ENCODE measurements around the gene DDX10. TPM values are rescaled to one million over a fixed set of nuclear protein-coding genes. Genes with fewer than 3 reads are reported as not detected.
"Not testable (repeated sequence)": the region's sequence is repeated elsewhere in the genome, so short reads cannot be mapped to it uniquely, and the experiment has no call there.

The DDX10 gene
- total RNA-seq: 31.6 TPM

DNA sequence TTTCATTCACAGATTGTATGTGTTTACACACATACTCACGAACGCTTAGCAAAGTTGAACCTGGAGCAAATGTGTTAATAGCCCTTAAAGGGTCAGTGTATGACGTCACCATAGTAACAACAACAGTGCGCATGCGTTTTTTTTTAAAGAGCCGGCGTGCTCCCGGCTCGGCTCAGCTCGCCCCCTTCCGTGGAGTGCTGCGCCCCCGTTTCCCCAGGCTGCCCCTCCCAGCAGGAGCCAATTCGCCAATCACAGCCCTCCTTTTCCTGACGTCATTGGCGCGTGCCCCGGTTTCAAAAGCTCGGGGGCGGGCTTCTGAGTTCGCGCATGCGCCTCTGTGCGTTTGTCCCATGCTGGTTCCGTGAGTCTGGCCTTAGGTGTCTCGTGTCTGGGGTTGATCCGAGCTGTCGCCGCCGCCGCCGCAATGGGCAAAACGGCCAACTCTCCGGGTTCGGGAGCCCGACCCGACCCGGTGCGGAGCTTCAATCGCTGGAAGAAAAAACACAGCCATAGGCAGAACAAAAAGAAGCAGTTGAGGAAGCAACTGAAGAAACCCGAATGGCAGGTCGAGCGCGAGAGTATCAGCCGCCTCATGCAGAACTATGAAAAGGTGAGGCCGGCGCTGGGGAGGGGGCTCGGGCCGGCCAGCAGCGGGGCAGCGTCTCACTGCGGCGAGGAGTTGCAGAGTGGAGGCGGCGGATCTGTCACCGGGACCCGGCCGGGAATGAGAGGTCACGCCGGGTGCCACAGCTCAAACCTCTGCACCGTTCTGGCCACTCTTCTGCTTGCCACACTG is at the start of gene DDX10:
Gene DDX10 (plus strand): TSS at position 340 of the 796 bp plus-strand sequence. CDS start 85 bp downstream, at position 425.
- intact Hi-C loops (cut with DNase I): no loop called here
- DNase-seq (ENCODE audit: low spot score) (peak; percentile 99), ATAC-seq (peak; percentile 100)

DNA sequence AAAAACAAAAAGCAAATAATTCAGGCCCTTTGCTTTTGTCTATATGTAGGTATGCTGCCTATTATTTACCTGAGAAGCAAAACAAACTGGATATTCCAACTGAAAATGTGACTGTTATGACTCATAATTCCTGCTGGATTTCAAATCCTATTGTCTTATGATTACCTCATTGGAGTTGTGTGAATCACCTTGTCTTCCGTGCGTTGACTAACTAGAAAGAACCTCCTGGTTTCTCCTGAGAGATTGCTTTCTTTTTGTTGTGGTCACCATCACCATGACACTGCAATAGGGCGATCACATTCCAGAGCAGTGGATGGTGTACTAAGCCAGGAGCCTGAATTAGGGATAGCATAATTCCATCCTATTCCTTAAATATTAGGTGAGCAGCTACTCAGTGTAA is 48.3 kb upstream of the DDX10 start:
- intact Hi-C loops (cut with DNase I): no loop called here
- DNase-seq (ENCODE audit: low spot score) (no peak), ATAC-seq (no peak)

- intact Hi-C loops (cut with DNase I): no loop called here
- no peak for DNase-seq (ENCODE audit: low spot score)
- ATAC-seq: no peak
Observed at GRCh38 chr11:108617055-108617454, 47.8 kb upstream of the DDX10 start.

DNA sequence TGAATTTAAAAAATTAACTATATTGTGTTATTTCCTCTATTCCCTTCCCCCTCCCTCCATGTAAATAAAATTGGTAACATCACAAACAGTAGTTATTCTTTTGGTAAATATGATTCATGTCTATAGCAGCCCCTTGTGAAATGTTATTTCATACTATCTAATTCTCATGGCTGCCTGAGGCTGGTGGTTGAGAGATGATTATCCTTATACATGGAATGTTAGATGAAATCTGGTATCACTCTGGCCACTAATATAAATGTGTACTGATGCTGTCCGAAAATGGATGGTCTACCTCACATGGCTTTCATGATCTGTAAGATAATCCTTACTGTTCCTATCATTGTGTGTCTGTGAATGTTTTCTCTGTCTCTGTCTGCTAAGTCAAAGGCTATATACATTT is 46.3 kb upstream of the DDX10 start:
- ATAC-seq: no peak
- intact Hi-C loops (cut with DNase I): no loop called here

DNA sequence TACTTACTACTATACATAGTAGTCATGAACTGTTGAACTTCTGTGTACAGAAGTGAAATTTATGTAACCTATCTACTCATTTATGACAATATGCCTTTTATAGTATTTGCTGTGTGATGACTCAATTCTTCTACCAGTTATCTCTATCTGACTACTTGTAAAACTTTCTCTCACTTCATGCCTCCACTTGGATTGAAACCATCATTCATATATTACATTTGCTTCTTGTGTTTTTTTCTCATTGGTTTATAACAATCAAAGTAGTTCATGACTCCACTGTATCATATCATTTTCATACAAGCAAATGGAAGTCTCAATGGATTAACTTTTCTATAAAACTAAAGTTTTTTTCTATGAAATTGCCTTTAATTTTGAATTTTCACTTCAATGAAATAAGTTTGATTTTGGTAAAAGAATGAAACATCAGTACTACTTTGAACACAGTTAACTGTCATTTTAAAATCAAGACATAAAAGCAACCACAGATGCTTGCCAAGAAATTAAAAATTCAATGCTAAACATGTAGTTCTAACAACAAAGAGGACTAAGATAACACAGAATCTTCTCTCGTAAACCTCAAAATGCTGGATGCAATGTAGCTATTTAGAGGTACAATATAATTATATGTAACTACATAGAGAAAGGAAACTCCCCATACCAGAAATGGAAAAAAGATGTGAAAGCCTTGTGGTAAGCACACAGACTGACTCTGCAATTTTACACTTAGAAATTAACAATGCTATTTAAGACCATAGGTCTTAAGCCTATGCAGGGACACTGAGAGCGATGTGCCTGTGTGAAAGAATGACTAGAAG is 43.7 kb upstream of the DDX10 start:
- intact Hi-C loops (cut with DNase I): no loop called here
- ATAC-seq: no peak

More for the DNA sequence above, 46.3 kb upstream of the DDX10 start:
- no peak for DNase-seq (ENCODE audit: low spot score)

GRCh38 chr11:108622341-108622740 is 42.5 kb upstream of the DDX10 start:
- ATAC-seq (no peak), DNase-seq (ENCODE audit: low spot score) (no peak)
- intact Hi-C loops (cut with DNase I): no loop called here

More for the DNA sequence above, 43.7 kb upstream of the DDX10 start:
- no peak for DNase-seq (ENCODE audit: low spot score)

DNA sequence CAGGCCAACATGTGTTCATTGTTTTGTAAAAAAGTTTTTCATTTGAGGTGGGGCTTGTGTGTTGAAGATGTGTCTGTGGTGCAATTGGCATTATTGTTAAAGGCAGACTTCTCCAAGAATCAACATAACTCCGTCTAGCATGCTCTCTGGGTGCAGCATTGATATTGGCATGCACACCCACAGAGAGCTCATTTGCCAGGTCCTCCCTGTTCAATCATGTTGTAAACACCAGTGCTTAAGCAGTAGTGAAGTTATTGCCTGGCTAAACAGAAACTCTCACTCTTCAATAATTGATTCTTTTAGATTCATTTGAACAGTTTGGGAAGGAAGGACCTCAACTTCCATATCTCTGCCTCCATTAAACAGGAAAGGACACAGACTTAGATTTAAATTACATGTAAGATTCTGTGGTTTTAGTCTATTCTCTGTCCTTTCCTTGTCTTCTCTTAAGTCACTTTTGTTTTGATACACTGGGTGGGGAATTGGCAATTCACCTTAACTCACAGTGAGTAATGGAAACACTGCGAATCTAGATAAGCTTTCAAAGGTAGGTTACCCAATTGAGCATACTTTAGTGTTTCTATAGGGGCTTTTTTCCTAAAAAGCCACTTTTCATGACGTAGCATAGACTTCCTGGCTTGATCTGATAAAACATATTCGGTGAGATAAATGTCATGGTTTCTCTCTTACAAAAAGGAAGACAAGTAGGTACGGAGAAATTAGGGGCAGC is 40.5 kb upstream of the DDX10 start:
- ATAC-seq: no peak
- intact Hi-C loops (cut with DNase I): no loop called here
- DNase-seq (ENCODE audit: low spot score): no peak

- DNase-seq (ENCODE audit: low spot score) (no peak), ATAC-seq (no peak)
Observed at GRCh38 chr11:108628326-108628725, 36.5 kb upstream of the DDX10 start.

DNA sequence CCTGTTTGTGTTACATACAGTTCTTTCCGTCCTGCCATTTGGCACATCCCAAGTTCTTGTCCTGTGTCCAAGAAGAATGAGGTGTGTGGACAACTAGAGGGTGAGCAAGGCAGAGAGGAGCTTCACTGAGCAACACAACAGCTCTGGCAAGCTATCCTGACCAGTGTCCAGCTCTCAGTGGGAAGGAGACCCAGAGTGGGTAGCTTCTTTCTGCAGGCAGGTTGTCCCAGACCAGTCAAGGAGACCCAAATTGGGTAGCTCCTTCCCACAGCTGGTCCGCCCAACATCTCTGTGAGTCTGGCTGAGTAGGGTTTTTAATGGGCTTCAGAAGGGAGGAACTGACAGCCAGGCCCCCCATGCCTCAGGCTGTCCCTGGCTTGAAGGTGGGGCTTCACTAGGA is 36.1 kb upstream of the DDX10 start:
- intact Hi-C loops (cut with DNase I): no loop called here
- DNase-seq (ENCODE audit: low spot score): no peak
- ATAC-seq: no peak

More at GRCh38 chr11:108628326-108628725, 36.5 kb upstream of the DDX10 start:
- intact Hi-C loops (cut with DNase I): no loop called here

- no peak for ATAC-seq
- intact Hi-C loops (cut with DNase I): no loop called here
- no peak for DNase-seq (ENCODE audit: low spot score)
Observed at GRCh38 chr11:108629274-108629673, 35.6 kb upstream of the DDX10 start.

GRCh38 chr11:108632041-108632704 is 32.7 kb upstream of the DDX10 start:
- intact Hi-C loops (cut with DNase I): no loop called here
- ATAC-seq: no peak
- no peak for DNase-seq (ENCODE audit: low spot score)

- DNase-seq (ENCODE audit: low spot score) (no peak), ATAC-seq (no peak)
- intact Hi-C loops (cut with DNase I): no loop called here
Observed at GRCh38 chr11:108635106-108635505, 29.8 kb upstream of the DDX10 start.

GRCh38 chr11:108636222-108636621 is 28.6 kb upstream of the DDX10 start:
- ATAC-seq (no peak), DNase-seq (ENCODE audit: low spot score) (no peak)
- intact Hi-C loops (cut with DNase I): no loop called here

- no peak for ATAC-seq
- no peak for DNase-seq (ENCODE audit: low spot score)
- intact Hi-C loops (cut with DNase I): no loop called here
Observed at GRCh38 chr11:108639146-108639545, 25.7 kb upstream of the DDX10 start.

DNA sequence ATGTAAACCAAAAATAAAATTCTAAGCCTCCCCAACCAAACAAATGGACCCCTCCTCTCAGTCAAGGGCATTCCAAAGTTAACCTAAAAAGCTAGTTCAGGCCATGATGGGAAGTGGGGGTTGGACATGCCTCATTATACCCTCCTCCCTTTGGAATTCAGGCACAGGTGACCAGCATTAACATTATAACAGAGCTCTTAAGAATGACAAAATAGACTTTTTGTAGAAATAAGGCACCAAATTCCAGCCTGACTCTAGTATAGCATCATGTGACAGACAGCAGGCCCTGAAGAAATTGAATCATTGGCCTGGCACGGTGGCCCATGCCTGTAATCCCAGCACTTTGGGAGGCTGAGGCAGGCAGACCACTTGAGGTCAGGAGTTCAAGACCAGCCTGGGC is 23.1 kb upstream of the DDX10 start:
- intact Hi-C loops (cut with DNase I): loop anchor here (10.0 kb wide), 1 partner anchor 517 kb away; the partner anchor contains the start of gene ACAT1
- DNase-seq (ENCODE audit: low spot score); ATAC-seq: not testable (repeated sequence)

GRCh38 chr11:108643974-108644373 is 20.9 kb upstream of the DDX10 start:
- intact Hi-C loops (cut with DNase I): loop anchor here (10.0 kb wide), 1 partner anchor 519 kb away; the partner anchor contains the start of gene ACAT1
- DNase-seq (ENCODE audit: low spot score): no peak
- ATAC-seq: no peak

- DNase-seq (ENCODE audit: low spot score) (no peak), ATAC-seq (no peak)
- intact Hi-C loops (cut with DNase I): loop anchor here (10.0 kb wide), 1 partner anchor 521 kb away; the partner anchor contains the start of gene ACAT1
Observed at GRCh38 chr11:108645970-108646369, 18.9 kb upstream of the DDX10 start.

DNA sequence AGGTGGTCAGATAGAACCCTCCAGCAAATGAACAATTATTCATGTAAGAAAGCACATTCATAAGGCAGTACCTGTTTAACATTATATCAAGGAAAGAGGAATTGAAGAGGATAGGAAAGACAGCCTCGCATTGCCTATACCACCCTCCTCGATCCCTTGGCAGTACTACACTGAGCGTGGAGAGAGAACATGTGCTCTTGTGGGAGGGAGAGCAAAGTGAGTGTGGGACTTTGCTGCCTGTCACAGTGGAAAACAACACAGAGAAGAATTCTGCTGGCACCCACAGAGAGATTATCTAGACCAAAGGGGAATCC is 17.5 kb upstream of the DDX10 start:
- DNase-seq (ENCODE audit: low spot score) (no peak), ATAC-seq (peak; percentile 63)
- intact Hi-C loops (cut with DNase I): loop anchor here (10.0 kb wide), 1 partner anchor 523 kb away; the partner anchor contains the start of gene ACAT1

All from sciatic nerve (tissue), 2 donors.